Right hindlimb (tissue), 1 donor: ENCODE measurements around the gene APOBEC3C.
"Not testable (repeated sequence)": the region's sequence is repeated elsewhere in the genome, so short reads cannot be mapped to it uniquely, and the experiment has no call there.

ENCODE experiments used
- DNase-seq: peaks from one replicate; pipeline ENCODE4 v3.0.0-alpha.2; 2018

Gene APOBEC3C

GRCh38 chr22:39024519-39025308 is 10.7 kb downstream of the APOBEC3C start:
- no peak for DNase-seq

GRCh38 chr22:39026509-39027150 is 12.6 kb downstream of the APOBEC3C start:
- no peak for DNase-seq

- DNase-seq = no peak
Observed at GRCh38 chr22:39027717-39028116, 13.7 kb downstream of the APOBEC3C start.

- no peak for DNase-seq
Observed at GRCh38 chr22:39028281-39028680, 14.2 kb downstream of the APOBEC3C start.

- no peak for DNase-seq
Observed at GRCh38 chr22:39029227-39029626, 15.2 kb downstream of the APOBEC3C start.

GRCh38 chr22:39030705-39031104 is 16.6 kb downstream of the APOBEC3C start:
- no peak for DNase-seq

- DNase-seq = not testable (repeated sequence)
Observed at GRCh38 chr22:39031434-39032295, 17.6 kb downstream of the APOBEC3C start.

GRCh38 chr22:39037071-39037470 is 23.0 kb downstream of the APOBEC3C start:
- not testable (repeated sequence) for DNase-seq

- no peak for DNase-seq
Observed at GRCh38 chr22:39039306-39040126, 25.5 kb downstream of the APOBEC3C start.

- not testable (repeated sequence) for DNase-seq
Observed at GRCh38 chr22:39040155-39040537, 26.1 kb downstream of the APOBEC3C start.

GRCh38 chr22:39040538-39041296 is 26.7 kb downstream of the APOBEC3C start, which contains the start of gene APOBEC3F:
Gene APOBEC3F (plus strand): TSS chr22:39040864. CDS start chr22:39040961, 97 bp downstream.
- DNase-seq = peak; percentile 52

GRCh38 chr22:39041908-39042307 is 27.9 kb downstream of the APOBEC3C start:
- DNase-seq = no peak

GRCh38 chr22:39043063-39043462 is 29.0 kb downstream of the APOBEC3C start:
- not testable (repeated sequence) for DNase-seq

- not testable (repeated sequence) for DNase-seq
Observed at GRCh38 chr22:39045136-39045535, 31.1 kb downstream of the APOBEC3C start.

- DNase-seq = not testable (repeated sequence)
Observed at GRCh38 chr22:39049486-39049885, 35.4 kb downstream of the APOBEC3C start.

GRCh38 chr22:39051844-39052495 is 37.9 kb downstream of the APOBEC3C start:
- DNase-seq = not testable (repeated sequence)

GRCh38 chr22:39055658-39056057 is 41.6 kb downstream of the APOBEC3C start:
- no peak for DNase-seq

GRCh38 chr22:39061290-39061689 is 47.2 kb downstream of the APOBEC3C start:
- not testable (repeated sequence) for DNase-seq

GRCh38 chr22:39061951-39062350 is 47.9 kb downstream of the APOBEC3C start:
- DNase-seq = not testable (repeated sequence)

GRCh38 chr22:39063904-39064303 is 49.8 kb downstream of the APOBEC3C start:
- not testable (repeated sequence) for DNase-seq
